Neural cell (in vitro differentiated cells): Measurements from ENCODE around the gene LIF.

ENCODE experiments used
- CTCF ChIP-seq: fragments of 450-650 bp; IDR thresholded peaks from 2 replicates; pipeline ENCODE4 v1.5.1; 2014; ENCODE audit warnings: antibody characterized with exemption, mild to moderate bottlenecking, moderate library complexity; ENCODE audit not compliant: poor library complexity, severe bottlenecking
- EP300 ChIP-seq: fragments of 450-650 bp; conservative IDR thresholded peaks from 2 replicates; pipeline ENCODE4 v1.6.1; 2014; ENCODE audit warnings: antibody characterized with exemption, mild to moderate bottlenecking, moderate library complexity; ENCODE audit not compliant: poor library complexity, severe bottlenecking
- EZH2 ChIP-seq: fragments of 200-600, 300-800 bp; shearing (Covaris generic), sonication (generic); IDR thresholded peaks from 2 replicates; pipeline ENCODE4 v1.6.1; 2014; ENCODE audit warnings: antibody characterized with exemption, low read length, borderline replicate concordance, mild to moderate bottlenecking; ENCODE audit not compliant: insufficient read depth, poor library complexity, severe bottlenecking
- MXI1 ChIP-seq: fragments of 450-650 bp; conservative IDR thresholded peaks from 2 replicates; pipeline ENCODE4 v1.6.1; 2014; ENCODE audit warnings: antibody characterized with exemption, mild to moderate bottlenecking; ENCODE audit not compliant: poor library complexity, severe bottlenecking
- POLR2AphosphoS5 ChIP-seq: IDR thresholded peaks from 2 replicates; pipeline ENCODE4 v1.6.1; 2012
- RAD21 ChIP-seq: fragments of 450-650 bp; conservative IDR thresholded peaks from 2 replicates; pipeline ENCODE4 v1.6.1; 2014; ENCODE audit warnings: antibody characterized with exemption, mild to moderate bottlenecking, moderate library complexity
- SMC3 ChIP-seq: fragments of 450-650 bp; conservative IDR thresholded peaks from 2 replicates; pipeline ENCODE4 v1.6.1; 2014; ENCODE audit warnings: antibody characterized with exemption, mild to moderate bottlenecking, moderate library complexity; ENCODE audit not compliant: poor library complexity
- TAF1 ChIP-seq: IDR thresholded peaks from 2 replicates; pipeline ENCODE4 v1.6.1; 2012; ENCODE audit warnings: low read depth

DNA sequence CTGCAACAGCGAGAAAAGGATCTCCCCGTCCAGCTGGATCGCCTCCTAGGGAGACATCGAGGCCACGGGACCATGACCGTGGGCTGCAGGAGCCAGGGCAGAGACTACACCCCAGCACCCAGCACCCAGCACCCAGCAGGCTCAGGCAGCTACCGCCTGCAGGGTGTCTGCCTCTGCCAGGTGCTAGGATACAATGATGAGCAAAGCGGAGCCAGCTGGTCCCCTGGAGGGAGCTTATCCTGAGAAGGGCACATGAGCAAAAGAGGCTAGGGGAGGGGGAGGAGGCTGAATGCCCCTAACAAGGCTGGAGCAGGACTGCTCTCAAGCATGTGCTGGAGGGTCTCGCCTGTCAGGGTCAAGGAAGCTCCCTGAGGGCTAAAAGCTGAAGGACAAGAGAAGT, 47.5 kb upstream of the LIF start:
- TF ChIP-seq POLR2AphosphoS5, result no peak
- TF ChIP-seq TAF1, result no peak
- no peak for TF ChIP-seq CTCF
- TF ChIP-seq EP300, result no peak
- no peak for TF ChIP-seq SMC3
- no peak for TF ChIP-seq EZH2
- TF ChIP-seq MXI1, result no peak
- TF ChIP-seq RAD21, result no peak
